GM12874 (cell line): ENCODE measurements around the gene SPOCK1.

Experiments
- TF ChIP-seq, protein P1 (sequence below): IDR thresholded peaks from 2 replicates; pipeline ENCODE4 v1.5.1; 2011; ENCODE audit warnings: low read depth, mild to moderate bottlenecking, control low read depth, low read length, moderate library complexity; ENCODE audit not compliant: insufficient read depth

SPOCK1 gene

DNA sequence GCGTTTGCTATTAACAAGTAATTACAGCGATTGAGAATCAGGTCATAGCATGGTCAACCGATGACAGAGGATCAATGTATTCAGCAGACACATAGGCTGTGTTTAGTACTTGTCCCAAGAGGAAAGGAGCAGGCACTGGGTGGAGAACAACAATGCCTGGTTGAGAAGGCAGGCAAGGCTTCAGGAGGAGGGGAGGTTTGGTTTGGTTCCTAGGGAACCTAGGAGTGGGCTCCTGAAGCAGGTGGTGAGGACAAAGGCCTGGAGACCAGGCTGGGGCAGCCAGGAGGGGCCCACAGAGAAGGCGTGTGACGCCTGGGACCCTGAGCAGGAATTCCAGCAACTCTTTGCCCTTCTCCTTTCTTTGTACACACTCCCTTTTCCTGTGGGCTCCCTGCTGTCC lies 195.6 kb downstream of the SPOCK1 start:
- TF ChIP-seq, protein P1, sequence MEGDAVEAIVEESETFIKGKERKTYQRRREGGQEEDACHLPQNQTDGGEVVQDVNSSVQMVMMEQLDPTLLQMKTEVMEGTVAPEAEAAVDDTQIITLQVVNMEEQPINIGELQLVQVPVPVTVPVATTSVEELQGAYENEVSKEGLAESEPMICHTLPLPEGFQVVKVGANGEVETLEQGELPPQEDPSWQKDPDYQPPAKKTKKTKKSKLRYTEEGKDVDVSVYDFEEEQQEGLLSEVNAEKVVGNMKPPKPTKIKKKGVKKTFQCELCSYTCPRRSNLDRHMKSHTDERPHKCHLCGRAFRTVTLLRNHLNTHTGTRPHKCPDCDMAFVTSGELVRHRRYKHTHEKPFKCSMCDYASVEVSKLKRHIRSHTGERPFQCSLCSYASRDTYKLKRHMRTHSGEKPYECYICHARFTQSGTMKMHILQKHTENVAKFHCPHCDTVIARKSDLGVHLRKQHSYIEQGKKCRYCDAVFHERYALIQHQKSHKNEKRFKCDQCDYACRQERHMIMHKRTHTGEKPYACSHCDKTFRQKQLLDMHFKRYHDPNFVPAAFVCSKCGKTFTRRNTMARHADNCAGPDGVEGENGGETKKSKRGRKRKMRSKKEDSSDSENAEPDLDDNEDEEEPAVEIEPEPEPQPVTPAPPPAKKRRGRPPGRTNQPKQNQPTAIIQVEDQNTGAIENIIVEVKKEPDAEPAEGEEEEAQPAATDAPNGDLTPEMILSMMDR = no peak

DNA sequence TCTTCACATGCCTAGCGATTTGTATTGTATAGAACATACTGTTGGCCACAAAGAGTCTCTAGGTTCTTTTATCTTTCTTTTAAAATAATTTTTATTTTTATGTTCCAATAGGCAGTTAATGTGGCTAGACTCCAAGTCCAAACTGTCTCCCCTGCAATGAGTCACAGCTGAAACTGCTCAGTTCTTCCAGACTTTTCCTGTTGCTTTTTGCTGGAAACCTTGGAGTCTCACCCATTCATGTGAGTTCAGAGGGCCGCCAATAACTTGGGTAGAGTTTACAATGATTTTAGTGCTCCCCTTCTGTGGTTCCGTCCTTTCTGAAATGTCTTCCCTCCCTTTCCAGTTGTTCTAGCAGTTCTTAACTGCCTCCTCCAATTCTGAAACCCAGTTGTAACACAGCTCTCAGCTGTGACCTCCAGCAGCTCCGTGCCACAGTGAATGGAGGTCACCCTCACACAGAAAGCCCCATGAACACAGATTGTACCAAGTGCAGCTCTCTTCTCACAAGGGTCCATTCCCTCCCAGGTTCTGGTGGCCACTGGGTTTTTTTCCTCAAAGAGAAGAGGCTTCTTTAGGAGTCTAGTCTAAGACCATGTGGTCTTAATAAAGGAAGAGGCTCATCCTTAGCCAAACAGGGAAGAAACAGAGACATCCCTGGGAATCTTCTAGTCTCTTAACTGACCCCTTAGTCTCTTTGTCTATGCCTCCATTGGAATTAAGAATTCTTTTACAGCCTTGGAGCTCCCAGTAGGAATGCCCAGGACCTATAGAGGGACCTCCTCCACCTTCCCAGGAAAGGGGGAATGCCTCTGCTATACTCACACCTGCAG lies 198.5 kb downstream of the SPOCK1 start:
- TF ChIP-seq, protein P1 = no peak

DNA sequence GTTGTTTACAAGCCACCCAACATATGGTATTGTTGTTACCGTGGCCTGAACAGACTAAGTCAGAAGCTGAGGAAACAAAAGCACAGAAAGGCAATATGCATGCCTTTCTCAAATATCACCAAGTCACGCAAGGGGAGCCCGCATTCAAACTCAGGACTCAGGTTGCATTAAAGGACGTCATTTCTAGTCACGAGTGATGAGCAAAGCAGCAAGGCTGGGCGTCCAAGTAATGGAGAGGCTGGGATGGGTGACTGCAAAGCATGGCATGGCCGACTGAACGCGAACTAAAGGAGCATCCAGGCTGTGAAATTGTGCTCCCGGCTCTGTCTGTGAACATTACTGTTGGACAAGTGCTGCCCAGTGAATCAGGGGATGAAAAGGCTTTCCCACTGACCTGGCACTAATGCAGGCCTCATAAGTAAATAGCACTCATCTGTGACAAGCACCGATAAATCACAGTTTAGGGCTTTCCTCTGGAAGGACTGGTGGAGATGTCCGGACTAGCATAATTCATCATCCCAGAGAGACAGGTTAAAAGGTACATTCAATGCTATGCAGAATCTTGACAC lies 202.8 kb downstream of the SPOCK1 start:
- TF ChIP-seq, protein P1 = no peak

DNA sequence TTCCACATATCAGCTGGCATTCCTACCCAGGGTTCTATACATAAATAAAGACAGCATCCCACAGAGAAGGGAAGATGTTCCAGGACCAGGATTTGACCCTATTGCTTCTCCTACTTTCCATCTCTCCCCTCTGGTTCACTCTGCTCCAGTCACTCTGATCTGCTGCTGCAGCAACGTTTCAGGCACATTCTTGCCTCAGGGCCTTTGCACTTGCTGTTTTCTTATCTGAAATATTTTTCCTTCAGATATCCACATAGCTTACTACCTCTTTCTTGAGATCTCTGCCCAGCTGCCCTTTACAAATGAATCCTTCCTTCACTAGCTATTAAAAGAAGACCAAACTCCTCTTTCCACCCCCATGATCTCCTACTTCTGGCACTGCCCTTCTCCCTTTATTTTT lies 204.5 kb downstream of the SPOCK1 start:
- TF ChIP-seq, protein P1 = no peak

DNA sequence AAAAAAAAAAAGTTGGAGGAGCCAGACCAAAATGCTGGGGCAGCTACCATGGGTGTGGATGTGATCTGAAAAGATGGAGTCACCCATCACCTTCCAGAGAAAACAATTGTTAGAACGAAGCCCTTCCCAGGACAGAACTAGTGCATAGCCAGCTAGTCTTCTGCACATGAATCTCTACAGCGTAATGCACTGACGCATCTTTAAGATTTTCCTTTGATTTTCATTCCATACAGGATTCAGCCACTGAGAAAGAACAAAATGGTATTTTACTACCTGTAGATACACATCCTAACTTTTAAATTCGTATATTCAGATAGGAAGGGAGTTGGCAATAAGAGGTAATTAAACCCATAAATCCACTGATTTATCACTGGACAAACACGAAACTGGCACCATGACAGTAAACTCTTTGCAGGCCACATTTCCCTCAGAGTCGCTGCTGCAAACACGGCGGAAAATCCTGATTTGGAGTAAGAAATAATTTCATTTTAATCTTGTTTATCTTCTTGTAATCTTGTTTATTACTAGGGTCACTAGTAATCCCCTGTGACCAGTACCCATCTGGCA lies 206.6 kb downstream of the SPOCK1 start:
- TF ChIP-seq, protein P1 = no peak

DNA sequence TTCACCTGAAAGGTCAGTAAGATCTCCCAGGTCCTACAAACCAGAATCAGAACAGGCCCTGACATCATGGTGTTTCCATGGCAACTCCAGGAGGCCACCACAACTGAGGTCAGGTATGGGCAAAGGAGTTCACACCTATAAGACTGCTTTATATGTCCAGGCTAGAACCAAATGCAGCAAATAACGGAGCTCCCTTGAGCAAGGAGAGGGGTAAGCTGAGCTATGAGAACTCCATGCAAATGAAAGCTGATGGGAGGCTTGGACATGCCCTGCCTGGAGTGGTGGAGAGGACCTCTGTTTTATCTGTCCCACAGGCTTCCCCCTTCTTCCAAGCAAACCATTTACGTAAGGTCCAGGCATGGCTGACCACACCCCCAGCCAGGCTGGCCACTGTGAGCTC lies 207.7 kb downstream of the SPOCK1 start:
- TF ChIP-seq, protein P1 = no peak

DNA sequence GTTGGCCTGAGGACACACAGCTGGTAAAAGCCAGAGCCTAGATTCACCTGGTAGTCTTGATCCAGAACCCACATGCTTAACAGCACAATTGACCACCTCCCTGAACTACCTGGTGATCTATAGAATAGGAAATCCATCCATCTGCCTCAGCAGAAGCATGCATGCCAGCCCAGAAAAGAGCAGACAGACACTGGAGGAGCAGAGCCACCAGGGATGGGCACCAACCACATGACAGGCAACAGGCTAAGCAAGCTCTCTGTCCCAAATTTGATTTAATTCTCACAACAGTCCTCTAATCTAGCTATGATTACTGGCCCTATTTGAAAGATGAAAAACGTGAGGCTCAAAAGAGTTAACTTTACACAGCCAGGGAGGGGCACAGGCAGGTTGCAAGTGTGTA lies 208.1 kb downstream of the SPOCK1 start:
- TF ChIP-seq, protein P1 = no peak
